Glutamatergic neuron (in vitro differentiated cells): ENCODE results near the gene AP1G2. TPM values are rescaled to one million over a fixed set of nuclear protein-coding genes. Genes with fewer than 3 reads are reported as not detected.

Experiments
- DNase-seq: peaks from one replicate; pipeline ENCODE4 v3.0.0; 2022
- H3K27ac Mint-ChIP-seq: one replicate; pipeline ENCODE4 v1.8.0; 2020; ENCODE audit warnings: mild to moderate bottlenecking, mixed read lengths, inconsistent platforms; ENCODE audit not compliant: unreplicated experiment
- H3K27me3 Mint-ChIP-seq: one replicate; pipeline ENCODE4 v1.8.0; 2020; ENCODE audit warnings: mild to moderate bottlenecking, moderate library complexity, mixed read lengths, inconsistent platforms; ENCODE audit not compliant: unreplicated experiment
- H3K36me3 Mint-ChIP-seq: one replicate; pipeline ENCODE4 v1.8.0; 2020; ENCODE audit warnings: mild to moderate bottlenecking, mixed read lengths, inconsistent platforms; ENCODE audit not compliant: unreplicated experiment
- H3K4me1 Mint-ChIP-seq: one replicate; pipeline ENCODE4 v1.8.0; 2020; ENCODE audit warnings: mild to moderate bottlenecking, low read depth, mixed read lengths, inconsistent platforms; ENCODE audit not compliant: unreplicated experiment
- H3K4me3 Mint-ChIP-seq: one replicate; pipeline ENCODE4 v1.8.0; 2020; ENCODE audit warnings: mild to moderate bottlenecking, mixed read lengths, inconsistent platforms; ENCODE audit not compliant: unreplicated experiment
- H3K9me3 Mint-ChIP-seq: one replicate; pipeline ENCODE4 v1.8.0; 2020; ENCODE audit warnings: mild to moderate bottlenecking, moderate library complexity, mixed read lengths, inconsistent platforms; ENCODE audit not compliant: unreplicated experiment
- total RNA-seq: library from RNA; stranded (reverse); fragmentation: NEBNext Ultra II Directional; extraction: Animal tissue kit (Norgen Biotek cat#: 25700); gene quantifications from one replicate; pipeline ENCODE4 v1.2.1, GENCODE V29; 2021; ENCODE audit not compliant: unreplicated experiment
- TF ChIP-seq, protein P1 (sequence below): fragments of 200-600 bp; sonication (generic); IDR thresholded peaks from one replicate; pipeline ENCODE4 v1.5.0; 2021; ENCODE audit not compliant: partially characterized antibody, unreplicated experiment

The AP1G2 gene
- total RNA-seq, 1 donor from 2014 or later: 105 TPM

DNA sequence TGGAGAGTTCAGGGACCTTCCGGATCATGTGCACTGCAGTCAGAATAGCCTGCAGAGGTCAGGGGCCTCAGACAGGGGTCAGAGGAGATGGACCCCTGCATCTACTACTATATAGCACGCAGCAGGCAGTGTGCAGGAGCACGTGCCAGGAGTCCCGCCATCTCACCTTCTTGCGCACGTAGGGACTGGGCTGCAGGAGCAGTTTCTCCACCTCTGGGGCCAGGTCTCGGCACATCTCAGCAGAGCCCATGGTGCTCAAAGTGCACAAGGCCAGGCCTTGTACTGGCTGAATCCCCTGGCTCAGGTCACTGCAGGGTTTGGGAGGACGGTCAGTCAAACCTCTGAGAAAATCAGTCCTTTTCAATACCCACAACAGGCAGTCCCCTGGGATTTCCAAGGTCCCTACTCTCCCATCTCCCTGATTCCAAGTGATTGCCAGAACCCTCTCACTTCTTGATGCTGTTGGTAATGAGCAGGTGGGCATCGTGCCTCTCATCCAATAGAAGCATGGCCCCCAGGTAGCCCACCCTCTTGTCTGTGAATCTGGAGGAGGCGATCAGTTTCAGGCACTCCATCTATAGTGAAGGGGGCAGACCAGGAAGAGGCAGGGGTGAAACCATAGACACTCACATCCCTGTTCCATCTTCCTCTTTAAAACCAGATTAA lies 1.3 kb downstream of the AP1G2 start:
- peaks cover 10% of the 10 kb centered on the region for H3K9me3 Mint-ChIP-seq
- TF ChIP-seq, protein P1, sequence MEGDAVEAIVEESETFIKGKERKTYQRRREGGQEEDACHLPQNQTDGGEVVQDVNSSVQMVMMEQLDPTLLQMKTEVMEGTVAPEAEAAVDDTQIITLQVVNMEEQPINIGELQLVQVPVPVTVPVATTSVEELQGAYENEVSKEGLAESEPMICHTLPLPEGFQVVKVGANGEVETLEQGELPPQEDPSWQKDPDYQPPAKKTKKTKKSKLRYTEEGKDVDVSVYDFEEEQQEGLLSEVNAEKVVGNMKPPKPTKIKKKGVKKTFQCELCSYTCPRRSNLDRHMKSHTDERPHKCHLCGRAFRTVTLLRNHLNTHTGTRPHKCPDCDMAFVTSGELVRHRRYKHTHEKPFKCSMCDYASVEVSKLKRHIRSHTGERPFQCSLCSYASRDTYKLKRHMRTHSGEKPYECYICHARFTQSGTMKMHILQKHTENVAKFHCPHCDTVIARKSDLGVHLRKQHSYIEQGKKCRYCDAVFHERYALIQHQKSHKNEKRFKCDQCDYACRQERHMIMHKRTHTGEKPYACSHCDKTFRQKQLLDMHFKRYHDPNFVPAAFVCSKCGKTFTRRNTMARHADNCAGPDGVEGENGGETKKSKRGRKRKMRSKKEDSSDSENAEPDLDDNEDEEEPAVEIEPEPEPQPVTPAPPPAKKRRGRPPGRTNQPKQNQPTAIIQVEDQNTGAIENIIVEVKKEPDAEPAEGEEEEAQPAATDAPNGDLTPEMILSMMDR: no peak
- DNase-seq: peak; percentile 8
- H3K4me3 Mint-ChIP-seq: peak overlapping the region; percentile 97
- H3K27ac Mint-ChIP-seq: peak overlapping the region; percentile 52
- H3K4me1 Mint-ChIP-seq: peaks cover 18% of the 10 kb centered on the region
- H3K27me3 Mint-ChIP-seq: peaks cover 19% of the 10 kb centered on the region
- H3K36me3 Mint-ChIP-seq: peaks cover 4% of the 10 kb centered on the region

DNA sequence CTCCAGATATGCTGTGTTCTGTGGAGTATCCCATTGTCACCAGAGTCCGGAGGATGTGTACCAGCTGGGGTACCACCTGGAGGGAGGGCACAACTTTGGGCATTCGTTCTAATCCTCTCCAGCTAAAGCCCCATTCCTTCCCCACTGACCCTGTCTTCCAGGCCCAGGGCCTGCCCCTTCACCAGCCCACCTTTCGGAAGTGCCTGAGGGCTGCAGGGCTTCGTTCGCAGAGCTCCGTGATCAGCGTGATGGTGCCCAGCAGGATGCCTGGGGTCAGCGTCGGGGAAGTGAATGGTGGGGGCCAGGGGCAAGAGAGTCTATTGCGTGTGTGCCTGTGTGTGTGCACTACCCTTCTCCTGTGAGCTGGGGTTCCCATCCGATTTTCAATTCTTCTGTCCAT lies 2.0 kb downstream of the AP1G2 start:
- Mint-ChIP-seq H3K4me3 (no peak overlapping the region), H3K36me3 (peaks cover 4% of the 10 kb centered on the region), H3K27ac (no peak overlapping the region), H3K9me3 (peaks cover 11% of the 10 kb centered on the region), H3K27me3 (peaks cover 19% of the 10 kb centered on the region), H3K4me1 (peaks cover 18% of the 10 kb centered on the region)
- TF ChIP-seq, protein P1: no peak
- no peak for DNase-seq

DNA sequence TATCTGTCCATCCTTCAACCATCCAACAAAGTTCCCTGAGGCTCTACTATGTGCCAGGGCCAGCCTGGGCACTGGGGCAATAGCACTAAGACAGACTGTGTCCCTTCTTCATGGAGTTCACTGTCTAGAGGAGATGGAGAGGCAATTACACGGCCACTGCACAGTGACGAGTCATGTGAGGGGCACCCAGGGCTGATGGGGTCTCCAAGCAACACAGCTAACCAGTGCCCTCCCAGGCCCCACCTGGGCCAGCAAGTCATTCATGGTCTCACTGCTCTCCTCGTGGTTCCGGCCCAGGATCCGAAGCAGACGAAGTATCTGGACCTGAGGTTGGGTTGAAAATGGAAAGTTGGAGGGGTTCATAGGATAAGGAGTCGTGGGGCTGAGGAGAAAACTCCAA lies 2.7 kb downstream of the AP1G2 start:
- H3K27ac Mint-ChIP-seq: no peak overlapping the region
- TF ChIP-seq, protein P1: no peak
- H3K4me3 Mint-ChIP-seq: no peak overlapping the region
- H3K4me1 Mint-ChIP-seq: peaks cover 18% of the 10 kb centered on the region
- DNase-seq: no peak
- H3K9me3 Mint-ChIP-seq: peaks cover 14% of the 10 kb centered on the region
- H3K36me3 Mint-ChIP-seq: peaks cover 4% of the 10 kb centered on the region
- H3K27me3 Mint-ChIP-seq: peaks cover 19% of the 10 kb centered on the region

DNA sequence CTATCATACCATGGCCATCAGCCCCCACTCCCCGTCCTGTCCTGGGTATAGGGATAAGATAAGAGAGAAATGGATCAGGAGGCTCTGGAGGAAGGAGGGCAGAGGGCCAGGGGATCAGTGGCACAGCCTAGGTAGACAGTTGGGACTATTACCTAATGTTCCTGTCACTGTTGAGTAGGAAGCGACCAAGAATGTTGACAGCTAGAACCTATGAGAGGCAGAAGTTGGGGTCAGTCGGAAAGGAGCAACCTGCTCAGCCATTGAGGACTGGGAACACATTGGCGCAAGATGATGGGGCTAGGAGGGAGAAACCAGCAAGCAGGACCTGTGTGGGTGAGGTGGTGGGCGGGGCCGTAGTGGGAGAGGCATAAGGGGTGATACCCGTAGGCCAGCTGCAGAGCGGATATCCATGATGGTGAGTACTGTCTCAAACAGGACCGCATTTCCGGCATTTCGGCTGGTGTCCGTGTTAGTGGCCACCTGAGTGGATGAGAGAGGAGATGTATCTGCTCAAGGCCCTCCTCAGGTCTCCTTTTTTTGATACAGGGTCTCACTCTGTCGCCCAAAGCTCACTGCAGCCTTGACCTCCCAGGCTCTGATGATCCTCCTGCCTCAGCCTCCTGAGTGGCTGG lies 3.3 kb downstream of the AP1G2 start:
- H3K9me3 Mint-ChIP-seq: peaks cover 14% of the 10 kb centered on the region
- H3K27ac Mint-ChIP-seq: peak overlapping the region; percentile 20
- DNase-seq: peak; percentile 8
- H3K27me3 Mint-ChIP-seq: peaks cover 18% of the 10 kb centered on the region
- TF ChIP-seq, protein P1: no peak
- no peak overlapping the region for H3K4me3 Mint-ChIP-seq
- peaks cover 16% of the 10 kb centered on the region for H3K4me1 Mint-ChIP-seq
- H3K36me3 Mint-ChIP-seq: peaks cover 2% of the 10 kb centered on the region
